ENCODE results near the gene AFAP1L2.

AFAP1L2 gene

DNA sequence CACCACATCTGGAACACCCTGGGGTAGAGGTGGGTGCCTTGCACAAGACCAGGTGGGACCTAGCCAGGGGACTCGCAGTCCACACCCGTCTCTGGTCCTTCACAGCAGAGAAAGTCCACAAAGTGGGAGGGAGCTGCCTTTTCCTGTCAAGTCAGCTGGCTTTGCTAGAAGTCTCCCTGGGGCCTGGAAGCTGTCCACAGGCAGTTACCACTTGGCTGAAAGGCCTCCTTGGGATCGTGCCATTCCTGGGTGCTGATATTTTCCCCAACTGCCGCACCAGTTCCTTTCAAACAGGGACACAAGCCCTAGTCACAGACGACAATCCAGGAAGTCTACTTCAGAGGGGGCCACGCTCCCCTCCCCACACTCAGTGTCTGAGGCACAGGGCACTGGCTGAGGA is 75.4 kb downstream of the AFAP1L2 start:
- DNase-seq (ENCODE audit: insufficient read length) (no peak), FAIRE-seq (no peak)
- TF ChIP-seq POLR2AphosphoS5 (IDR thresholded peaks at IDR 0.05; ENCODE audit: low read depth, low read length) = no peak

DNA sequence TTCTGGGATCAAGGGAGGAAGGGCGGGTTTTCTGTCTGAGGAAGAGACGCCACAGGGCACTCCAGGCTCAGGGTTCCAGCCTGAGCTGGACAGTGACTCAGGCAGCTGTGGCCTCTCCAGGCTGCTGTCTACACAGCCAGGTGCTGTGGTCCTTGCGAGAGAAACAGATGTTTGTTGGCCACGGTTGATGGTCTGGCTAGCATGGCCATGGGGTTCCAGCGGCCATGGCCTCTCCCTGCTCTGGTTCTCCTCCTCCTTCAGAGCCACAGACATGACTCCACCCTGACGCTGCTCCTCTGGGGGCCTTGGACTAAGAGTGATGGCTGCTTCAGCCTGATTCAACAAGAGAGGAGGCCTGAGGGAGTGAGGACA is 75.9 kb downstream of the AFAP1L2 start:
- no peak for DNase-seq (ENCODE audit: insufficient read length)
- FAIRE-seq = no peak
- TF ChIP-seq POLR2AphosphoS5 (IDR thresholded peaks at IDR 0.05; ENCODE audit: low read depth, low read length) = no peak

DNA sequence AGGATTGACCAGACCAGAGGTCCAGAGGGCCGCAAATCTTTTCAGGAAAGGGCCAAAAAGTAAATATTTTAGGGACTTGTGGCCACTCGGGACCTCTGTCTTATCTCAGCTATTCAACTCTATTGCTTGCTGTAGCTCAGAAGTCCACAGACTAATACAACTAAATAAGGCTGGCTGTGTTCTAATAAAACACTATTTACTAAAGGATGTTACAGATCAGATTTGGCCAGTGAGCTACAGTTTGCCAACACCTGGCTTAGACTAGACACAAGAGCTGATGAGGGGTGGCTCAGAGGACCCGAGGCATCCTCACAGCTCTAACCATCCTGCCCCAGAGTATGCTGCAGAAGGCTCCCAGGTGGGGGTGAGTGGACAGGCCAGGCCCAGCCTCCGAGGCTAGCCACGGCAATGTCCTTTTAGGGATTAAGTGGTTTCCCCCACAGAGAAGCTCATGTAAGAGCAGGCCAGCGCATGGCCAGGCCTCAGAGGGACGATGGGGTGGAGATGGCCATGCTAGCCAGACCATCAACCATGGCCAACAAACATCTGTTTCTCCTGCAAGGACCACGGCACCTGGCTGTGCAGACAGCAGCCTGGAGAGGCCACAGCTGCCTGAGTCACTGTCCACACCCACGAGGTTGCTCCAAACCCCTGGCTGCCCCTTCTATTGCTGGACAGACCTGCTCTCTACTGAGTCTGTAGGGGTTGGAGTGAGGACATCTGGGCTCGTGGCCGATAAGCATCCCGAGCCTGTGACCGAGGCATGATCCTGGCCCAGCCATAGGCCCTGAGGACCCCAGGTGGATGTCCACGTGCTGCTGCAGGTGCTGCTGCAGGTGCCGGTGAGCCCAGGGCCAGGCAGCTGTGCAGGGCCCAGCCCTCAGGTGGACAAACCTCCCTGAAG is 76.5 kb downstream of the AFAP1L2 start:
- FAIRE-seq = no peak
- TF ChIP-seq POLR2A (IDR thresholded peaks at IDR 0.05; ENCODE audit: low read depth, low read length) (no peak), POLR2AphosphoS5 (IDR thresholded peaks at IDR 0.05; ENCODE audit: low read depth, low read length) (no peak), TAF1 (IDR thresholded peaks at IDR 0.05; ENCODE audit: borderline replicate concordance, low read depth, low read length) (no peak)

GRCh38 chr10:114326795-114327194 is 77.5 kb downstream of the AFAP1L2 start:
- FAIRE-seq (no peak), DNase-seq (ENCODE audit: insufficient read length) (no peak)
- no peak for TF ChIP-seq TAF1 (IDR thresholded peaks at IDR 0.05; ENCODE audit: borderline replicate concordance, low read depth, low read length)
- no peak for TF ChIP-seq POLR2AphosphoS5 (IDR thresholded peaks at IDR 0.05; ENCODE audit: low read depth, low read length)
- TF ChIP-seq POLR2A (IDR thresholded peaks at IDR 0.05; ENCODE audit: low read depth, low read length) = no peak

More for the DNA sequence above, 76.5 kb downstream of the AFAP1L2 start:
- no peak for DNase-seq (ENCODE audit: insufficient read length)

GRCh38 chr10:114323023-114323422 is 81.3 kb downstream of the AFAP1L2 start:
- FAIRE-seq (no peak), DNase-seq (ENCODE audit: insufficient read length) (no peak)
- TF ChIP-seq TAF1 (IDR thresholded peaks at IDR 0.05; ENCODE audit: borderline replicate concordance, low read depth, low read length) (no peak), POLR2A (IDR thresholded peaks at IDR 0.05; ENCODE audit: low read depth, low read length) (no peak), POLR2AphosphoS5 (IDR thresholded peaks at IDR 0.05; ENCODE audit: low read depth, low read length) (no peak)

- no peak for TF ChIP-seq POLR2A (IDR thresholded peaks at IDR 0.05; ENCODE audit: low read depth, low read length)
- no peak for TF ChIP-seq POLR2AphosphoS5 (IDR thresholded peaks at IDR 0.05; ENCODE audit: low read depth, low read length)
- FAIRE-seq (no peak), DNase-seq (ENCODE audit: insufficient read length) (no peak)
Observed at GRCh38 chr10:114322344-114322743, 82.0 kb downstream of the AFAP1L2 start.

- no peak for DNase-seq (ENCODE audit: insufficient read length)
- FAIRE-seq = no peak
- TF ChIP-seq POLR2A (IDR thresholded peaks at IDR 0.05; ENCODE audit: low read depth, low read length) (no peak), TAF1 (IDR thresholded peaks at IDR 0.05; ENCODE audit: borderline replicate concordance, low read depth, low read length) (no peak), POLR2AphosphoS5 (IDR thresholded peaks at IDR 0.05; ENCODE audit: low read depth, low read length) (no peak)
Observed at GRCh38 chr10:114320249-114321116, 83.8 kb downstream of the AFAP1L2 start.

GRCh38 chr10:114319406-114320248 is 84.7 kb downstream of the AFAP1L2 start:
- TF ChIP-seq POLR2AphosphoS5 (IDR thresholded peaks at IDR 0.05; ENCODE audit: low read depth, low read length) (no peak), TAF1 (IDR thresholded peaks at IDR 0.05; ENCODE audit: borderline replicate concordance, low read depth, low read length) (no peak), POLR2A (IDR thresholded peaks at IDR 0.05; ENCODE audit: low read depth, low read length) (no peak)
- FAIRE-seq (no peak), DNase-seq (ENCODE audit: insufficient read length) (no peak)

DNA sequence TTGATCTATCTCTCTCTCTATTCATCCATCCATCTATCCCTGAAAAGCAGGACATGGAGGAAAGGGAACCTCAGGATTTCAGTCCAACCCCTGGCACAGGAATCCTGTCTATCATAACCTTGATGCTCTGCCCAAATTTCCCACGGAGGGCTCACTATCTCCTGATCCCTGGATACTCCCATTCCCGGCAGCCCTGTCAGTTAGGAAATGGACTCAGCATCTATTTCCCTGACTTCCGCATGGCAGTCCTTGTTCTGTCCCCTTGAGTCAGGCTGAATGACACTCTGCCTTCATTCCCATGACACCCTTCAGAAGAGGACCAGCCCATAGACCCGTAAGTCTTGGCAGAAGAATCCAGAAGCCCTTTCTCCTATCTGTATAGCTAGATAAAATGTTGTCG is 87.6 kb downstream of the AFAP1L2 start:
- no peak for FAIRE-seq
- no peak for DNase-seq (ENCODE audit: insufficient read length)
- TF ChIP-seq POLR2A (IDR thresholded peaks at IDR 0.05; ENCODE audit: low read depth, low read length) = no peak
- no peak for TF ChIP-seq TAF1 (IDR thresholded peaks at IDR 0.05; ENCODE audit: borderline replicate concordance, low read depth, low read length)
- TF ChIP-seq POLR2AphosphoS5 (IDR thresholded peaks at IDR 0.05; ENCODE audit: low read depth, low read length) = no peak

GRCh38 chr10:114315566-114316420 is 88.5 kb downstream of the AFAP1L2 start:
- TF ChIP-seq TAF1 (IDR thresholded peaks at IDR 0.05; ENCODE audit: borderline replicate concordance, low read depth, low read length) = no peak
- no peak for TF ChIP-seq POLR2AphosphoS5 (IDR thresholded peaks at IDR 0.05; ENCODE audit: low read depth, low read length)
- no peak for TF ChIP-seq POLR2A (IDR thresholded peaks at IDR 0.05; ENCODE audit: low read depth, low read length)
- DNase-seq (ENCODE audit: insufficient read length) = no peak
- FAIRE-seq = no peak
